Loucy (cell line): Measurements from ENCODE around the gene ORAI3.

ENCODE experiments used
- EZH2phosphoT487 ChIP-seq: fragments of 200-600 bp; IDR thresholded peaks from 2 replicates; pipeline ENCODE4 v1.6.1; 2018; ENCODE audit warnings: antibody characterized with exemption, mild to moderate bottlenecking, moderate library complexity, borderline replicate concordance
- TF ChIP-seq, protein P1 (sequence below): fragments of 200-600 bp; sonication (generic); conservative IDR thresholded peaks from 2 replicates; pipeline ENCODE4 v1.5.1; 2014; ENCODE audit warnings: mild to moderate bottlenecking, antibody characterized with exemption, low read length

DNA sequence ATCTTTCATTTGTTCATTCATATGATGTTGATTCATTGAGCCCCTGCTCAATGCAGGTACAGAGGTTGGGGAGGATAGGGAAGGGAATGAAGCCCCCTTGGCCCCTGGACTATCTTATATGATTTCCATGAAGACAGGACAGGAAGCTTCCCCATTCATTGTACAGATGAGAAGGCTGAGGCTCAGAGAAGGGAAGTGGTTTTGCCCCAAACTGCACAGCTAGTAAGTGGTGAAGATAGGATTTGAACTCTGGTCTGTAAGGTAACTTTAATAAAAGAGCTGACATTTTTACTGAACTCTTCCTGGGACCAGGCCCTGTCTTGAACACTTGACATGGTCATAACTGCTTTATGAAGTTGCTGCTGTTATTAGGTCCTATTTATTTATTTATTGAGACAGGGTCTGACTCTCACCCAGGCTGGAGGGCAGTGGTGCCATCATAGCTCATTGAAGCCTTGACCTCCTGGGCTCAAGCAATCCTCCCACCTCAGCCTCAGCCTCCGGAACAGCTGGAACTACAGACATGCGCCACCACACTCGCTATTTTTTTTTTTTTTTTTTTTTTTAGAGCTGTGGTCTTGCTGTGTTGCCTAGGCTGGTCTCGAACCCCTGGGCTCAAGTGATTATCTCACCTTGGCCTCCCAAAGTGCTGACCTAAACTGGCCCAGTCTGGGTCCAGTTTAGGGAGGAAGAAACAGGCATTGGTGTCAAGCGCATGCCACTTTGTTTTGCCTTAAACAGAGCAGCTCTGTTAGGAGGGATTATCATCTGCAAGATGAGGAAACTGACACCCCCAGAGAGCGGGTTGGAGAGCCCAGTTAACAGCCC lies 47.5 kb upstream of the ORAI3 start:
- TF ChIP-seq, protein P1, sequence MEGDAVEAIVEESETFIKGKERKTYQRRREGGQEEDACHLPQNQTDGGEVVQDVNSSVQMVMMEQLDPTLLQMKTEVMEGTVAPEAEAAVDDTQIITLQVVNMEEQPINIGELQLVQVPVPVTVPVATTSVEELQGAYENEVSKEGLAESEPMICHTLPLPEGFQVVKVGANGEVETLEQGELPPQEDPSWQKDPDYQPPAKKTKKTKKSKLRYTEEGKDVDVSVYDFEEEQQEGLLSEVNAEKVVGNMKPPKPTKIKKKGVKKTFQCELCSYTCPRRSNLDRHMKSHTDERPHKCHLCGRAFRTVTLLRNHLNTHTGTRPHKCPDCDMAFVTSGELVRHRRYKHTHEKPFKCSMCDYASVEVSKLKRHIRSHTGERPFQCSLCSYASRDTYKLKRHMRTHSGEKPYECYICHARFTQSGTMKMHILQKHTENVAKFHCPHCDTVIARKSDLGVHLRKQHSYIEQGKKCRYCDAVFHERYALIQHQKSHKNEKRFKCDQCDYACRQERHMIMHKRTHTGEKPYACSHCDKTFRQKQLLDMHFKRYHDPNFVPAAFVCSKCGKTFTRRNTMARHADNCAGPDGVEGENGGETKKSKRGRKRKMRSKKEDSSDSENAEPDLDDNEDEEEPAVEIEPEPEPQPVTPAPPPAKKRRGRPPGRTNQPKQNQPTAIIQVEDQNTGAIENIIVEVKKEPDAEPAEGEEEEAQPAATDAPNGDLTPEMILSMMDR = no peak
- TF ChIP-seq EZH2phosphoT487 = no peak
